ENCODE data around the gene LRRC43. TPM values are rescaled to one million over a fixed set of nuclear protein-coding genes. Genes with fewer than 3 reads are reported as not detected.
A peak's percentile ranks its signal among the peaks of the same experiment; 100 is the strongest.

LRRC43 gene
- total and polyA plus RNA-seq, 8 donors: 0.70 to 3.3 (median 2.3) TPM

DNA sequence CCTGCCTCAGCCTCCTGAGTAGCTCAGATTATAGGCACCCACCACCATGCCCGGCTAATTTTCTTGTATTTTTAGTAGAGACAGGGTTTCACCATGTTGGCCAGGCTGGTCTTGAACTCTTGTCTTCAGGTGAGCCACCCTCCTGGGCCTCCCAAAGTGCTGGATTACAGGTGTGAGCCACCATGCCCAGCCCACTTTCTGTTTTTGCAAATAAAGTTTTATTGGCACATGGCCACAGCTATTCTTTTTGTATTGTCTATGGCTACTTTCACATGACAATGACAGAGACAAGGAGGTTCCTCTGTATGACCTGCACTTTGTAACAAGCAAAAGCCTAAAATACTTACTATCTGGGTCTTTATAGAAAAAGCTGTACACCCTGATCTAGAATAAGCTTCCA is 62.6 kb downstream of the LRRC43 start:
- H3K4me3 ChIP-seq: no peak overlapping the region
- peak overlapping the region in 1 of 2 donors; percentile 13 for H3K27ac ChIP-seq
- intact Hi-C loops (cut with DNase I): no loop called here
- no peaks in the 10 kb centered on the region for H3K27me3 ChIP-seq
- TF ChIP-seq, protein P1, sequence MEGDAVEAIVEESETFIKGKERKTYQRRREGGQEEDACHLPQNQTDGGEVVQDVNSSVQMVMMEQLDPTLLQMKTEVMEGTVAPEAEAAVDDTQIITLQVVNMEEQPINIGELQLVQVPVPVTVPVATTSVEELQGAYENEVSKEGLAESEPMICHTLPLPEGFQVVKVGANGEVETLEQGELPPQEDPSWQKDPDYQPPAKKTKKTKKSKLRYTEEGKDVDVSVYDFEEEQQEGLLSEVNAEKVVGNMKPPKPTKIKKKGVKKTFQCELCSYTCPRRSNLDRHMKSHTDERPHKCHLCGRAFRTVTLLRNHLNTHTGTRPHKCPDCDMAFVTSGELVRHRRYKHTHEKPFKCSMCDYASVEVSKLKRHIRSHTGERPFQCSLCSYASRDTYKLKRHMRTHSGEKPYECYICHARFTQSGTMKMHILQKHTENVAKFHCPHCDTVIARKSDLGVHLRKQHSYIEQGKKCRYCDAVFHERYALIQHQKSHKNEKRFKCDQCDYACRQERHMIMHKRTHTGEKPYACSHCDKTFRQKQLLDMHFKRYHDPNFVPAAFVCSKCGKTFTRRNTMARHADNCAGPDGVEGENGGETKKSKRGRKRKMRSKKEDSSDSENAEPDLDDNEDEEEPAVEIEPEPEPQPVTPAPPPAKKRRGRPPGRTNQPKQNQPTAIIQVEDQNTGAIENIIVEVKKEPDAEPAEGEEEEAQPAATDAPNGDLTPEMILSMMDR (IDR thresholded peaks at IDR 0.05): no peak
- peaks cover 0 to 86% of the 10 kb centered on the region in 2 donors for H3K36me3 ChIP-seq
- ATAC-seq (no peak), DNase-seq (no peak)
- H3K9me3 ChIP-seq: no peaks in the 10 kb centered on the region
- no peaks in the 10 kb centered on the region for H3K4me1 ChIP-seq

DNA sequence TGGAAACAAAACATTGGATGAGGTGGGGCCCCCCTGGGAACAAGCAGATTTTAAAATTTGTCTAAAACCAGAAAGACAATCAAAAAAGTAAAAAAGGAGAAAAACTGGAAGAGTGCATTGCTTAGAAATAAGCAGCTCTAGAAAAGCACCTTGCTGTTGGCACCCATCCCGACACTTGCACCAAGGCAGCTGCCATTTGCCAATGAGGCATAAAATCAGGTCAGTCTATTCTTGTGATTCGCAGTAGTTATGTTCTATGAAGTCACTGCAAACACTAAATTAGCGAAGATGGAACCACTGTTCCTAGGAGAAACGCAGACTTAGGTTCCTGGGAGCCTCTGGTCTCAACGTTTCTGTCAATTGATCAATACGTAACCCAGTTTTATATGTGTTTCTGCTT is 67.1 kb downstream of the LRRC43 start:
- no peaks in the 10 kb centered on the region for H3K9me3 ChIP-seq
- DNase-seq (no peak), ATAC-seq (no peak)
- H3K27me3 ChIP-seq: no peaks in the 10 kb centered on the region
- intact Hi-C loops (cut with DNase I): no loop called here
- H3K4me3 ChIP-seq: no peak overlapping the region
- H3K36me3 ChIP-seq: peaks cover 0 to 69% of the 10 kb centered on the region in 2 donors
- no peaks in the 10 kb centered on the region for H3K4me1 ChIP-seq
- TF ChIP-seq, protein P1 (IDR thresholded peaks at IDR 0.05): no peak
- no peak overlapping the region for H3K27ac ChIP-seq

DNA sequence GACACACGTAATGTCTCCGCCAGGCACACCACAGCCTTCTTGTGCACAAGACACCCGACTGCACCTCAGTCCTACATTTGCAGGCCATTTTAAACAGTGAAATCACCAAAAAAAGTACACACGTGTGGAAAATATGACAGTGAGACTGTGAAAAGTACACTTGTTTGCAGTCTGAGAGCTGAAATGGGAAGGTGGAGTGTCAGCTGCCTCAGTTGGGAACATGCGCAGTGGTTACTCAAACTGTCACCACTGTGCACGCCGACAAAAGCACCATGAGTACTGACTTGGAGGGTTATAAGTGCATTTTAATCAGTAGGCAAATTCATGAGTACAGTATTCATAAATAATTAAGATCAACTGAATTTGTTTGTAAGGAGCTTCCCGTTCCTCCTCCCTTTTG is 67.6 kb downstream of the LRRC43 start:
- Histone ChIP-seq H3K4me3 (no peak overlapping the region), H3K36me3 (peaks cover 0 to 69% of the 10 kb centered on the region in 2 donors), H3K9me3 (no peaks in the 10 kb centered on the region), H3K4me1 (no peaks in the 10 kb centered on the region), H3K27ac (no peak overlapping the region), H3K27me3 (no peaks in the 10 kb centered on the region)
- intact Hi-C loops (cut with DNase I): no loop called here
- TF ChIP-seq, protein P1 (IDR thresholded peaks at IDR 0.05): no peak
- DNase-seq (no peak), ATAC-seq (no peak)

Other genes starting within 250 kb of the LRRC43 start
- 10 to 100 TPM in 1 of 2 donors, 1 to 10 TPM in 1; 7.0 to 11.1 TPM for gene BCL7A, start 161.2 kb upstream of the LRRC43 start, total RNA-seq
- 10 to 100 TPM; 15.9 to 18.4 (median 17.3) TPM for gene BCL7A, start 161.2 kb upstream of the LRRC43 start, polyA plus RNA-seq (ENCODE audit: insufficient read length in 6 of 6)
- 10 to 100 TPM; 48.1 to 62.6 TPM for gene MLXIP, start 104.4 kb upstream of the LRRC43 start, total RNA-seq
- gene MLXIP, start 104.4 kb upstream of the LRRC43 start, polyA plus RNA-seq (ENCODE audit: insufficient read length in 6 of 6): 10 to 100 TPM; 72.8 to 98.7 (median 81.7) TPM
- gene IL31, start 8.9 kb upstream of the LRRC43 start, total RNA-seq: not detected
- not detected for gene IL31, start 8.9 kb upstream of the LRRC43 start, polyA plus RNA-seq (ENCODE audit: insufficient read length in 6 of 6)
- under 1 TPM; 0.23 to 0.42 TPM for gene B3GNT4, start 20.6 kb downstream of the LRRC43 start, total RNA-seq
- gene B3GNT4, start 20.6 kb downstream of the LRRC43 start, polyA plus RNA-seq (ENCODE audit: insufficient read length in 6 of 6): 1 to 10 TPM in 3 of 6 donors, under 1 TPM in 3; 0.22 to 1.6 (median 1.1) TPM
- 10 to 100 TPM; 34.6 to 34.7 TPM for gene DIABLO, start 42.9 kb downstream of the LRRC43 start, total RNA-seq
- 10 to 100 TPM; 52.4 to 63.8 (median 58.8) TPM for gene DIABLO, start 42.9 kb downstream of the LRRC43 start, polyA plus RNA-seq (ENCODE audit: insufficient read length in 6 of 6)
- gene VPS33A, start 83.4 kb downstream of the LRRC43 start, total RNA-seq: 10 to 100 TPM; 18.7 to 21.4 TPM
- 10 to 100 TPM; 13.3 to 17.2 (median 16.3) TPM for gene VPS33A, start 83.4 kb downstream of the LRRC43 start, polyA plus RNA-seq (ENCODE audit: insufficient read length in 6 of 6)
- gene CLIP1, start 239.5 kb downstream of the LRRC43 start, total RNA-seq: 100 to 1,000 TPM in 1 of 2 donors, 10 to 100 TPM in 1; 85.1 to 104 TPM
- gene CLIP1, start 239.5 kb downstream of the LRRC43 start, polyA plus RNA-seq (ENCODE audit: insufficient read length in 6 of 6): 10 to 100 TPM; 31.2 to 34.2 (median 32.7) TPM